Psoas muscle (tissue), 8 donors: Measurements from ENCODE around the gene COL18A1. TPM values are rescaled to one million over a fixed set of nuclear protein-coding genes. Genes with fewer than 3 reads are reported as not detected.

Source experiments
- ATAC-seq, 4 donors: fragments of 200-7000 bp; cut with Tn5 transposase; one replicate each; pipeline ENCODE4 v1.9.1; 2020; ENCODE audit warnings: moderate library complexity in 3 of 4, mild to moderate bottlenecking in 2 of 4
- DNase-seq, 2 donors: peaks; one replicate each; pipeline ENCODE4 v3.0.0-alpha.2; 2020
- H3K27ac ChIP-seq: fragments of 200-600 bp; one replicate; pipeline ENCODE4 v1.8.0; 2022
- H3K27me3 ChIP-seq, 3 donors: fragments of 200-600 bp in 1 of 3; one replicate each; pipeline versions ENCODE4 v1.6.1 to v1.8.0; 2013 to 2022; ENCODE audit warnings: low read length in 2 of 3, mild to moderate bottlenecking in 2 of 3, moderate library complexity in 1 of 3; ENCODE audit not compliant: insufficient read depth in 3 of 3
- H3K36me3 ChIP-seq, 2 donors: fragments of 200-600 bp in 1 of 2; one replicate each; pipeline versions ENCODE4 v1.6.1 to v1.8.0; 2013 to 2022; ENCODE audit warnings: low read depth in 1 of 2, mild to moderate bottlenecking in 1 of 2, moderate library complexity in 1 of 2; ENCODE audit not compliant: insufficient read depth in 1 of 2
- H3K4me1 ChIP-seq: fragments of 200-600 bp; one replicate; pipeline ENCODE4 v1.8.0; 2022
- H3K4me3 ChIP-seq: fragments of 200-600 bp; one replicate; pipeline ENCODE4 v1.8.0; 2022; ENCODE audit warnings: mild to moderate bottlenecking
- H3K9me3 ChIP-seq: fragments of 200-600 bp; one replicate; pipeline ENCODE4 v1.8.0; 2022
- WGBS, 3 donors: extraction: QIAGEN DNeasy Blood & Tissue Kit; methylation state at CpG; one replicate each; pipeline versions ENCODE4 v1.1.6 to v1.1.7; 2013; 5-methylcytosine and 5-hydroxymethylcytosine counted together
- intact Hi-C, 2 donors: fragments of 100-400 bp; cut with DNase I; formaldehyde crosslinking; loops; one replicate each; pipeline versions ENCODE4 v1.11.0 to v1.14.2; 2022
- polyA plus RNA-seq, 3 donors: library from polyadenylated mRNA; stranded (reverse); fragments of 200-250 nt; gene quantifications; one replicate each; pipeline ENCODE4 v1.2.3, GENCODE V29; 2013
- total RNA-seq, 4 donors: library from RNA; stranded (reverse); fragmentation: NEBNext Ultra II Directional in 2 of 4; extraction: Animal tissue kit (Norgen Biotek cat#: 25700) in 2 of 4; gene quantifications; one replicate each; pipeline versions ENCODE4 v1.2.1 to v1.2.4, GENCODE V29; 2021 to 2023
- TF ChIP-seq, protein P1 (sequence below): fragments of 200-600 bp; IDR thresholded peaks from one replicate; pipeline ENCODE4 v1.8.0; 2022; ENCODE audit warnings: antibody characterized with exemption
- donor health status: healthy with polysubstance abuse.
- donor health status: DM: no; HTN: no; CAD: no; lungs with moderate emphysema.
- donor health status: Bipolar disorder and iron deficiency.
- donor health status: healthy.
- donor health status: DM: yes; HTN: yes; CAD: no.
- donor health status: DM: no; HTN: no; CAD: no.
- donor health status: DM: no; HTN: no; CAD: no.
- donor health status: DM: yes; HTN: yes; CAD: no.

The COL18A1 gene
- total and polyA plus RNA-seq, 7 donors: 4.8 to 25.3 (median 12.1) TPM

DNA sequence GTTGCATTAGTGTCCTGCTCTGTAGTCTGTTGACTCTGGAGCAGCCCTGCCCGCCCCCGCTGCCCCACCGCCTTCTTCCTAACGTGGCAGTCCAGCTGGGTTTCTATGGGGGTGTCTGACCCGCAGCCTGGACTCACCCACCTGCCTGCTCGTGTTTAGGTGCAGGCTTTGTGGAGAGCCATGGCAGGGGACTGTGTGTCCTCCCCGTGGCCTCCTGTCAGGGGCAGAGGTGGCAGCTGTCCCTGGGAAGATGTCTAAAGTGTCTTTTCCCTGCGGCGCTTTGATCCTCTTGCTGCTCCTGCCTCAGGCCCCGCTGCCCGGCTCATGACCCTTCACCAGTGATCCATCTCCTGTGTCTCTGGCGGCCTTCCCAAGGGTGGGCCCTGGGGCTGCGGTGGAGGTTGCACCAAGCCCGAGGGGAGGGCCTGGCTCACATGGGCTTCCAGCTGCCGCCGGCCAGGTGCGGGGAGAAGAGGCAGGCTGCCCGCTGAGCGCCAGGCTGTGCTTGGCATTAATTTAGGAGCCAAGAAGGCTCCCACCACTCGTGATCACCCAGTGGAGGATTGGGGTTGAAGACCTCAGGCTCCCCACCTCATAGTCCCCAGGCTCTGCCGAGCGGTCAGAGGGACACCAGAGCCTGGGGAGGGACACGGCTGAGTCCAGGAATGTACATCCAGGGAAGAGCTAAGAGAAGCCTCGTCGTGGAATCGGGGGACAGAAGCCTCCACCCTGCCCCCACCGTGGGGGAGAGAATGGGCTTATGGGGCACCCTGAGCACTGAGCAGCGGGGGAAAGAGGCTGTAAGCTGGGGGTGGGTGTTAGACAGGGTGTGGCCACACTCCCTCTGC, 44.1 kb downstream of the COL18A1 start:
- H3K36me3 ChIP-seq: no peaks in the 10 kb centered on the region
- H3K9me3 ChIP-seq: no peaks in the 10 kb centered on the region
- H3K27me3 ChIP-seq: peaks cover 0 to 26% (median 2%) of the 10 kb centered on the region in 3 donors
- 55 to 67% (median 56%) methylated on average over 26 to 28 of the region's 28 CpGs for WGBS, 3 donors
- H3K27ac ChIP-seq: no peak overlapping the region
- peak; percentile 15 to 44 for DNase-seq
- no peak for ATAC-seq
- no peaks in the 10 kb centered on the region for H3K4me1 ChIP-seq
- intact Hi-C loops: loop anchor here in 1 of 2 donors (5.0 kb wide), 1 partner anchor 297 kb away; no protein-coding TSS in a partner anchor
- H3K4me3 ChIP-seq: no peak overlapping the region
- TF ChIP-seq, protein P1, sequence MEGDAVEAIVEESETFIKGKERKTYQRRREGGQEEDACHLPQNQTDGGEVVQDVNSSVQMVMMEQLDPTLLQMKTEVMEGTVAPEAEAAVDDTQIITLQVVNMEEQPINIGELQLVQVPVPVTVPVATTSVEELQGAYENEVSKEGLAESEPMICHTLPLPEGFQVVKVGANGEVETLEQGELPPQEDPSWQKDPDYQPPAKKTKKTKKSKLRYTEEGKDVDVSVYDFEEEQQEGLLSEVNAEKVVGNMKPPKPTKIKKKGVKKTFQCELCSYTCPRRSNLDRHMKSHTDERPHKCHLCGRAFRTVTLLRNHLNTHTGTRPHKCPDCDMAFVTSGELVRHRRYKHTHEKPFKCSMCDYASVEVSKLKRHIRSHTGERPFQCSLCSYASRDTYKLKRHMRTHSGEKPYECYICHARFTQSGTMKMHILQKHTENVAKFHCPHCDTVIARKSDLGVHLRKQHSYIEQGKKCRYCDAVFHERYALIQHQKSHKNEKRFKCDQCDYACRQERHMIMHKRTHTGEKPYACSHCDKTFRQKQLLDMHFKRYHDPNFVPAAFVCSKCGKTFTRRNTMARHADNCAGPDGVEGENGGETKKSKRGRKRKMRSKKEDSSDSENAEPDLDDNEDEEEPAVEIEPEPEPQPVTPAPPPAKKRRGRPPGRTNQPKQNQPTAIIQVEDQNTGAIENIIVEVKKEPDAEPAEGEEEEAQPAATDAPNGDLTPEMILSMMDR: no peak

DNA sequence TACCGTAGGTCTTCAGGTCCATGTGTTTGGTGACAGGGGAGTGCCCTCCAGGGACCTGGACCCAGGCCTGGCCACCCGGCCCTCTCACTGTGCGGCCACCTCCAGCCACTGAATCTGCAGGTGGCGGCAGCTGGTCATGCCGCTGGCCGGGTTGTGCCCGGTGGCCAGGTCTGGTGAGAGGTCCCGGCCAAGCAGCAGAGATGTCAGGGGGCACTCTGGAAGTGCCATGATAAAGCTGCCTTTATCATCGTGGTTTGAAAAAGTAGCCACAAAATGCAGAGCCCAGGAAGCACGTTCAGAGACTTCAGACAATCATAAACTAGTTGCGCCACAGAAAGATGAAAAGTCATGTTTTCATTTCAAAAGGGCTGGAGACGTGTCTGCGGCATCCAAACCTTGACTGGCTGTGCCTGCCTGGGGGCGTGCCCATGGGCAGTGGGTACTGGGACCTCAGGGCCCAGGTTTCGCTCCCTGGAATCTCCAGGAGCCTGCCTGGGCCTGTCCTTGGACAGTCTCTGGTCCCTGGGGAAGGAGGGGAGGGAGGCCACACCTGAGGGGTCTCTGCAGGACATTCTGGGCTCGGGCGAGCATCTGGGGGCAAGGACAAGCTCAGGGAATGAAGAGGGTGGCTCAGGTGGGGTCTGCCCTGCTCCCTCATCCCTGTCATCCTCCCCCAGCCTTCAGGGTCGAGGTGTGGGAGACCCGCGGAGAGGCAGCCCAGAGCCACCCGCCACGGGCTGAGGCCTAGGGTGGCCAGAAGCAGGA, 44.9 kb downstream of the COL18A1 start:
- H3K4me3 ChIP-seq: no peak overlapping the region
- DNase-seq (peak; percentile 7 to 42), ATAC-seq (no peak)
- H3K9me3 ChIP-seq: no peaks in the 10 kb centered on the region
- WGBS, 3 donors: 88 to 92% (median 89%) methylated on average over 22 of the region's 22 CpGs
- no peak overlapping the region for H3K27ac ChIP-seq
- H3K27me3 ChIP-seq: peaks cover 0 to 30% (median 2%) of the 10 kb centered on the region in 3 donors
- TF ChIP-seq, protein P1: no peak
- H3K4me1 ChIP-seq: no peaks in the 10 kb centered on the region
- intact Hi-C loops: loop anchor here in 1 of 2 donors (5.0 kb wide), 1 partner anchor 298 kb away; no protein-coding TSS in a partner anchor
- no peaks in the 10 kb centered on the region for H3K36me3 ChIP-seq

- WGBS, 3 donors: 75 to 85% (median 77%) methylated on average over 23 to 24 of the region's 24 CpGs
- no peak for ATAC-seq
- intact Hi-C loops: no loop called here
- DNase-seq: peak; percentile 8 to 38
- no peaks in the 10 kb centered on the region for H3K4me1 ChIP-seq
- H3K27me3 ChIP-seq: peaks cover 0 to 35% (median 2%) of the 10 kb centered on the region in 3 donors
- no peak overlapping the region for H3K4me3 ChIP-seq
- no peaks in the 10 kb centered on the region for H3K9me3 ChIP-seq
- TF ChIP-seq, protein P1: no peak
- H3K27ac ChIP-seq: no peak overlapping the region
- H3K36me3 ChIP-seq: no peaks in the 10 kb centered on the region
These were observed 45.6 kb downstream of the COL18A1 start for GRCh38 chr21:45450423-45451090.

DNA sequence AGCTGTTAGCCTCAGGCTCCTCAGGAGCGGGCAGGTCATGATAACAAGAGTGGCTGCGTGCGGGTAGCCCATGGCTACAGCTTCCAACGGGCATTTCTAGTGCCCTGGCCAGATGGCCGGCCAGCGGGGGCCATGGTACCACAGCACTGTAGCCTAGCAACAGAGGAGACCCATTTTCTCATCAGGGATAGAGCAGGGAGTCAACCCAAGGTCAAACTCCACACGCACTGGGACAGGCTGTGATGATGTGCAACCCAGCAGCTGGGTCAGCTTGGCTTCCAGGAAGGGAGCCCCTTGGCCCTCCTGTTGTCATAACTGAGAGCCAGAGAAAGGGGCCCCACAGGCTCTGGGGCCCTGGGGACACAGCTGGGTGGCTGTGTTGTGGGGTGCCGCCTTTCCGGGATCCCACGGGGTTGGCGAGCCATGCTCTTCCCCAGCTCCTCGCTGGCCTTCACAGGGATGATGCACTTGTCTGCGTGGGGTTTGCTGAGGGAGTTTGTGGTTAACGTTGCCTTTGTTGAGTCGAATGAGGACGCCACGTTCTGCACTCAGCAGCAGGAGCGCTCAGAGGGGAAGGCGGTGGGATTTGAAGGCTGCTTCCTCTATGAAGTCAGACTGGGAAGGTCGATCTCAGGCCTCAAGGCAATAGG, 46.3 kb downstream of the COL18A1 start:
- 77 to 81% (median 81%) methylated on average over 20 of the region's 20 CpGs for WGBS, 3 donors
- H3K9me3 ChIP-seq: no peaks in the 10 kb centered on the region
- no peak for ATAC-seq
- no peaks in the 10 kb centered on the region for H3K36me3 ChIP-seq
- peaks cover 0 to 37% (median 0%) of the 10 kb centered on the region in 3 donors for H3K27me3 ChIP-seq
- intact Hi-C loops: no loop called here
- peak; percentile 8 to 40 for DNase-seq
- no peak overlapping the region for H3K4me3 ChIP-seq
- H3K4me1 ChIP-seq: no peaks in the 10 kb centered on the region
- TF ChIP-seq, protein P1: no peak
- no peak overlapping the region for H3K27ac ChIP-seq
